ENCODE results near the gene AXIN1.

GRCh38 chr16:297832-298231 lies 54.7 kb downstream of the AXIN1 start:
- TF ChIP-seq CTCF (IDR thresholded peaks at IDR 0.05) (no peak), POLR2A (IDR thresholded peaks at IDR 0.05) (no peak), POLR2AphosphoS5 (IDR thresholded peaks at IDR 0.05) (no peak), EP300 (IDR thresholded peaks at IDR 0.05) (no peak)
